Middle frontal gyrus (tissue), 1 donor: ENCODE measurements around the gene NEK7.

Experiments
- DNase-seq: peaks from one replicate; pipeline ENCODE4 v3.0.0-alpha.2; 2015; ENCODE audit warnings: low spot score; ENCODE audit errors: extremely low spot score

Gene NEK7

GRCh38 chr1:198350456-198350855 lies 193.7 kb downstream of the NEK7 start:
- no peak for DNase-seq

GRCh38 chr1:198352975-198353695 lies 196.3 kb downstream of the NEK7 start:
- no peak for DNase-seq

GRCh38 chr1:198357937-198358336 lies 201.1 kb downstream of the NEK7 start:
- no peak for DNase-seq

- DNase-seq, result no peak
Observed at GRCh38 chr1:198359024-198359653, 202.3 kb downstream of the NEK7 start.

GRCh38 chr1:198360208-198360729 lies 203.5 kb downstream of the NEK7 start:
- no peak for DNase-seq

GRCh38 chr1:198361237-198361767 lies 204.5 kb downstream of the NEK7 start:
- DNase-seq, result no peak

GRCh38 chr1:198363625-198364151 lies 206.9 kb downstream of the NEK7 start:
- DNase-seq, result no peak

- no peak for DNase-seq
Observed at GRCh38 chr1:198364471-198364870, 207.7 kb downstream of the NEK7 start.

- no peak for DNase-seq
Observed at GRCh38 chr1:198367296-198367695, 210.5 kb downstream of the NEK7 start.

GRCh38 chr1:198370996-198371395 lies 214.2 kb downstream of the NEK7 start:
- no peak for DNase-seq
